Activated naive CD4-positive, alpha-beta T cell treated with anti-CD3 and anti-CD28 coated beads for 36 hours (primary cell): ENCODE results near the gene NCBP2L. TPM values are rescaled to one million over a fixed set of nuclear protein-coding genes. Genes with fewer than 3 reads are reported as not detected.
A peak's percentile ranks its signal among the peaks of the same experiment; 100 is the strongest.

Experiments
- CTCF ChIA-PET: fragments of 350-600 bp; sonication (Branson Sonifier 250); formaldehyde crosslinking; loops from one replicate; lab custom pipeline; 2021; ENCODE audit warnings: antibody characterized with exemption; lab: Charles Lee
- DNase-seq: peaks from one replicate; pipeline ENCODE4 v3.0.0-alpha.2; 2020
- H3K27ac Mint-ChIP-seq: one replicate; pipeline ENCODE4 v1.8.0; 2021; ENCODE audit warnings: mild to moderate bottlenecking, mixed read lengths
- H3K27me3 Mint-ChIP-seq: one replicate; pipeline ENCODE4 v1.8.0; 2021; ENCODE audit warnings: low read depth, mixed read lengths
- H3K36me3 Mint-ChIP-seq: one replicate; pipeline ENCODE4 v1.8.0; 2021; ENCODE audit warnings: low read depth, mixed read lengths
- H3K4me1 Mint-ChIP-seq: one replicate; pipeline ENCODE4 v1.8.0; 2021; ENCODE audit warnings: low read depth, mixed read lengths
- H3K4me3 Mint-ChIP-seq: one replicate; pipeline ENCODE4 v1.8.0; 2021; ENCODE audit warnings: mild to moderate bottlenecking, moderate library complexity, mixed read lengths
- H3K9me3 Mint-ChIP-seq: one replicate; pipeline ENCODE4 v1.8.0; 2021; ENCODE audit warnings: mixed read lengths
- intact Hi-C: fragments of 100-400 bp; cut with micrococcal nuclease; formaldehyde crosslinking; loops from one replicate; pipeline ENCODE4 v1.15.1; 2023
- total RNA-seq, 2 experiments: library from RNA; stranded (reverse); gene quantifications; one replicate each; pipeline ENCODE4 v1.2.3, GENCODE V29; 2021

Gene NCBP2L
- total RNA-seq, 2 experiments from 2014 or later: not detected

DNA sequence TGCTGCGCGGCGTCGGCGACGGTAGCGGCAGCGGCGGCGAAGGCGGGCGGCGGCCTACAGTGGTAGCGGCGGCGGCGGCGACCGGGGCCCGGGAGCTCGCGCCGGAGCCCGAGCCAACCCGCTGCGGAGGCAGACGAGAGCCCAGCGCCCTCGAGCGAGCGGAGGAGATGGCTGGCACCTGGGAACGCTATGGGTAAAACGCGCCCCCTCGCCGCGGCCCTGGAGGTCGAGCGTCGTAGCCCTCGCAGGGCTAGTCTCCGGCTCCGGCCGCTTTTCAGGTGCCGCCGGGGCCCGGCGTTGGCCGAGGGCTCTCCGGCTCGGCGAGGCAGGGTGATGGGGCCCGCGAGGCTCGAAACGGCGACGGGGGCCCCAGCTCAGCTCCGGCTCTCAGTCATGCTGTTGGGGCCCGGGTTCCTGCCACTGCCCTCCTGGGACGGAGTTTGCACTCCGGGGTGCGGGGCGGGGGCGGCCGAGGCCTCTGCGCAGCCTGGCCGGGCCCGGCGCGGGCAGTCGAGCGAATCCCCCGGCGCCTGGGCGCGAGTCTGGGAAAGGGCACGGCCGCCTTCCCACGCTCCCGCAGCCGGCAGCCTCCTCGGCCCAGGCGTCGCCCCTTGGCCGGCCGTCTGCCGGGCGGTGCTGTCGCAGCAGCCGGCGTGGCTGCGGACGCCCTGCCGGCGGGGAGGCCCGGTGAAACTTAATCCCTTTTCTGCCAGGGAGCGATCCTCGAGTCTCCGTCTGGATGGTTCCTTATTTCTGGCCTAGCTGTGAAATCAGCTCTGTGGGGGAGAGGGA is 48.9 kb downstream of the NCBP2L start:
- CTCF ChIA-PET: interaction anchor here (1.0 kb wide), 1 partner anchor 172 kb away, joined by 3 read pairs; no protein-coding TSS in a partner anchor
- Mint-ChIP-seq H3K9me3 (no peaks in the 10 kb centered on the region), H3K27me3 (no peaks in the 10 kb centered on the region), H3K27ac (peak overlapping the region; percentile 73), H3K4me3 (peak overlapping the region; percentile 77), H3K36me3 (no peaks in the 10 kb centered on the region), H3K4me1 (peaks cover 53% of the 10 kb centered on the region)
- DNase-seq: peak; percentile 14
- intact Hi-C loops: loop anchor here (1.0 to 10.0 kb wide), 9 partner anchors 23 to 1342 kb away; partner anchors contain the start of genes ATG4A, NCBP2L and PSMD10

DNA sequence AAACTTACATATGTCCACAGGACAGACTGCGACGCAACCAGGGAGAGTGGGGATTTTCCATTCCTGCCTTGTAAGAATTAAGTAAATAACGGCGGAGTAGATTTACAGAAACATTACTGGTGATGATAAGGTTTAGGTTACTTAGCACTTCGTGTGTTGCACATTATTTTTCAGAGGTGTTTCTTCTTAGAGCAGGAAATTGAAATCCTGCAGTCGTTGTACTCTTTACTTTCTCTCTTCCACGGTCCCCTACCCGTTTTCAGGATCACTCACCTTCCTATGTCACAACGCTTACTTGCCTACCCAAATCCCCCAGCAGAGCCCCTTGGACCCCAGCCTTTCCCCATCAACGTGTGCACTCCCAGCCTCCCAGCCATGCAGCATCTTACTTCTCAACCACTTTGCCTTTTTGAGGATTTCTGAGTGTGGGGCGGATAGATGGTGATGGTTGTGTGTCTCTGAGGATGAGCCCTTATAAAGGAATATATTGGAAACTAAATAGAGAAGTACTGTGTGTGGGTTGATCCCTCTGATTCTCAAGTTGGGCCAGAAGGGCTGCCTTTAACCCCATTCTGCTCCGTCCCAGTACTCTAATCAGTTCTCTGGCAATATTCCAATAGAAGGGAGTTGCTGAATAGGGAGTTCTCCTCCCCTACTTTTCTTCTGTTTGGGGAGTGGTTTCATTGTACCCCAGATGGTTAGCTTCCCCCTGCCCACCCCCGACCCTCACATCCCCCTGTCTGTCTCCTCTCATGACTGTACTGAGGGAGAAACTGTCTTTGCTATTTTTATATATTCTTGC is 49.7 kb downstream of the NCBP2L start:
- CTCF ChIA-PET: no interaction called here
- intact Hi-C loops: loop anchor here (1.0 to 10.0 kb wide), 8 partner anchors 50 to 1342 kb away; partner anchors contain the start of genes ATG4A, NCBP2L and PSMD10

DNA sequence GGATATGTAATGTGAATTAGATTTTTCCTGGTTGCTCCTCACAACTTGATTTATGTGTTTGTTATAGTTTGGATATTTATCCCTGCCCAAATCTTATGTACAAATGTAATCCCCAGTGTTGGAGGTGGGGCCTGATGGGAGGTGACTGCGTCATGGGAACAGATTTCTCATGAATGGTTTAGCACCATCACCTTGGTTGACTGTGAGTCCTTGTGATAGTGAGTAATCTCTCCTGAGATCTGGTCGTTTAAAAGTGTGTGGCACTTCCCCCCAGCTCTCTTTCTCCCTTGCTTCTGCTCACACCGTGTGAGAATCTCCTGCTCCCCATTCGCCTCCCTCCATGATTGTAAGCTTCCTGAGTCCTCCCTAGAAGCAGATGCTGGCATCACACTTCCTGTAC is 50.3 kb downstream of the NCBP2L start:
- peak overlapping the region; percentile 73 for H3K27ac Mint-ChIP-seq
- H3K4me3 Mint-ChIP-seq: peak overlapping the region; percentile 77
- CTCF ChIA-PET: no interaction called here
- peak; percentile 36 for DNase-seq
- no peaks in the 10 kb centered on the region for H3K9me3 Mint-ChIP-seq
- no peaks in the 10 kb centered on the region for H3K36me3 Mint-ChIP-seq
- no peaks in the 10 kb centered on the region for H3K27me3 Mint-ChIP-seq
- intact Hi-C loops: loop anchor here (1.0 to 10.0 kb wide), 9 partner anchors 17 to 1343 kb away; partner anchors contain the start of genes ATG4A, NCBP2L and PSMD10
- H3K4me1 Mint-ChIP-seq: peaks cover 53% of the 10 kb centered on the region

More for the DNA sequence above, 49.7 kb downstream of the NCBP2L start:
- peaks cover 53% of the 10 kb centered on the region for H3K4me1 Mint-ChIP-seq
- H3K27me3 Mint-ChIP-seq: no peaks in the 10 kb centered on the region
- no peaks in the 10 kb centered on the region for H3K9me3 Mint-ChIP-seq
- H3K4me3 Mint-ChIP-seq: peak overlapping the region; percentile 77
- H3K27ac Mint-ChIP-seq: peak overlapping the region; percentile 73
- DNase-seq: peak; percentile 10
- no peaks in the 10 kb centered on the region for H3K36me3 Mint-ChIP-seq

DNA sequence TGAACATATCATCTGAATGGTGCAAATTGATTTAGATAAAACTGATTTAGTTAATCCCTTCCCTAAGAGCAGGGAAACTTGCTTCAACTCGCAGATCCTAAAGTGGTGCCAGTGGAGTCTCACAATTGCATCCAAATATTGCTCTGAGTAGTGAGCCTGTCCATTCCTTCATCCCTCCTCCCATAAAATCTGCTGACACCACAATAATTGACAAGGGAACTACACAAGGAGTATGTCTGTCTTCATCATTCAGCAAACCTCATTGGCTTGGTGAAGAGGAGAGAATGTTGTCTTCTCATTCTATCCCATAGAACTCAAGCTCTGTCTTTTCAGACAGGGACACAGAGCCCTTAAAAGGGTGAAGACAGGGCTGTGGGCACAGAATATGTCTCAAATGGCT is 52.3 kb downstream of the NCBP2L start:
- intact Hi-C loops: loop anchor here (5.0 to 10.0 kb wide), 4 partner anchors 192 to 1345 kb away; partner anchors contain the start of genes ATG4A and PSMD10
- Mint-ChIP-seq H3K9me3 (no peaks in the 10 kb centered on the region), H3K27ac (no peak overlapping the region), H3K4me1 (peaks cover 45% of the 10 kb centered on the region), H3K36me3 (no peaks in the 10 kb centered on the region), H3K4me3 (no peak overlapping the region), H3K27me3 (no peaks in the 10 kb centered on the region)
- DNase-seq: no peak
- CTCF ChIA-PET: no interaction called here

DNA sequence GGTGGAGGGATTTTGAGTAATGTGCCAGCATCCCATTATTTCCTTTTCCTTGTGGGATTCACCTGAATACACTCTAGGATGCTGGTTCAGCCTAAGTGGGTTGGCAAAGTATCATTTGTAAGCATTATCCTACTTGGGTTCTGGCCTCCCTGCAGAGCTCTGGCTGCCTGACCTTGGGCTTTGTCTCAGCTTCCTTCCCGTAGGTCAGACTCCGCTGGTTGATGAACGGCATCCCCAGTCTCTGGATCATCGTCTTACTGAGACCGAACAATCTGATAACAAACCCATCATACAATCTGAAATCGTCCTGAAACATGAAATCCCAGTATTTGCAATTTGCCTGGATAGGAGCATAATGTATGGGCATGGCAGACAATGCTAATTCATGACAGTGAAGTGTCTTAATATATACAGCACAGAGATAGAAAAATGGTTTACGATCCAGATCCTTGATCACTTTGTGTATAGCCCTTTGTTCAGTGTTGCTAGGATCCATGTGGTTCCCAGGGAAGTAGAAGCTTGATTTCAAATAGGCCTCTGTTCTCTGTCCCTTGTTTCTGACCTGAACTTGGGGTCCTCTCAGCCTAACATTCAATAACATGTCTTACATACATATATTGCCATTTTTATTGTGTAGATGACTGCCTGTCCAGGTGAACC is 53.7 kb downstream of the NCBP2L start:
- intact Hi-C loops: no loop called here
- Mint-ChIP-seq H3K4me3 (no peak overlapping the region), H3K27me3 (no peaks in the 10 kb centered on the region), H3K4me1 (peaks cover 37% of the 10 kb centered on the region), H3K36me3 (no peaks in the 10 kb centered on the region), H3K9me3 (no peaks in the 10 kb centered on the region), H3K27ac (no peak overlapping the region)
- DNase-seq: no peak
- CTCF ChIA-PET: interaction anchor here (0.7 kb wide), 1 partner anchor 158 kb away, joined by 3 read pairs; no protein-coding TSS in a partner anchor

DNA sequence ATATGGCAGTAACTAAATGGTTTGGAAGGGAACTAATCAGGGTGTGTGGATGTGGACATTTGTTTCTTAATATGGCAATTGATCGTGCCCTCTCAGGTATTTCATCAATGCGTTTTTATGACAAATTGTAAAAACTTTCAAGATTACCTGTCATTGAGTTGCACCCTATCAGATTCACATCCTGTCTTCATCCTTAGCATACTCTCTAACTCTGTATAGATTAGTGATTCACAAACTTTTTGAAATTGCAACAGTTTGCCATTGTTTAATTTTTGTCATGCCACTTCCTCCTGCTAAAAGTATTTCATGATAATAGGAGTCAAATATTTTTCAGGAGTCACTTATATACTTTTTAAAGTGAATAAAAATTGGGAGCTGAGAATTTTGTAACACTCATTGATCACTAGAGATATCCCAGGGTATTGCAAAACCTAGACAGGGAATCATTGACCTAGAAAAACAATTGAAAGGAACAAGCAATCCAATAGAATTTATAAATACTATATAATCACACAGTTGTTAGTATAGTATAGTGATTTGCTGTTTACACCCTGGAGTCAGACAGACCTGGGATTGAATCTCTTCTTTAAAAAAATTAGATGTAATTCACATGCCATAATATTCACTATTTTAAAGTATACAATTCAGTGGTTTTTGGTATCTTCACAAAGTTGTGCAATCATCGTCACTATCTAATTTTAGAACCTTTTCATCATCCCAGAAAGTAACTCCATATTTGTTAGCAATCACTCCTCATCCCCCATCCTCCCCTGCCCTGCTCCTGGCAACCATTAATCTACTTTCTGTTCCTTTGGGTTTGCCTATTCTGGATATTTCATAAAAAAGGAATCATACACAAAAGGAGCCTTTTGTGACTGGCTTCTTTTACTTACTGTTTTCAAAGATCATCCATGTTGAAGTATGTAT is 57.0 kb downstream of the NCBP2L start:
- Mint-ChIP-seq H3K4me3 (no peak overlapping the region), H3K9me3 (no peaks in the 10 kb centered on the region), H3K36me3 (no peaks in the 10 kb centered on the region), H3K27ac (no peak overlapping the region), H3K4me1 (peaks cover 29% of the 10 kb centered on the region), H3K27me3 (no peaks in the 10 kb centered on the region)
- CTCF ChIA-PET: no interaction called here
- no peak for DNase-seq
- intact Hi-C loops: no loop called here

DNA sequence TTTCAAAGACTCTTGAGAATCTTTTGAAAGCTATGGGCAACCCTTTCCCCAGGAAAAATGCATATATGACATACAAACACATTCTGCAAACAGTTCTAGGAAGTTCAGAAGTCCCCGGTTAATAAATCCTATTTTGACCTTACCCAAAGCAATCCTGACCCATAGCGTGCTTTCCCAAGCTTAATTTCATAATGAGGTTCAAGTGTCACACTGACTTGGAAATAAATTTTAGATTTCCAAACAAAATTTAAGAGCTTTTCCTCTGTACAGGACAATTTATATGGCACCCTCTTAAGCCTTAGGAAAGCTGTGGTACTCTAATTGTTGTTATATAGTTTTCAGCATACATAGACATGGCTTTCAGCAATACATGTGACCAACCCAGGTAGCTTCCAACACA is 59.4 kb downstream of the NCBP2L start:
- H3K27me3 Mint-ChIP-seq: no peaks in the 10 kb centered on the region
- H3K36me3 Mint-ChIP-seq: peaks cover 8% of the 10 kb centered on the region
- CTCF ChIA-PET: no interaction called here
- no peak overlapping the region for H3K4me3 Mint-ChIP-seq
- peaks cover 18% of the 10 kb centered on the region for H3K4me1 Mint-ChIP-seq
- intact Hi-C loops: no loop called here
- DNase-seq: no peak
- no peaks in the 10 kb centered on the region for H3K9me3 Mint-ChIP-seq
- H3K27ac Mint-ChIP-seq: no peak overlapping the region

DNA sequence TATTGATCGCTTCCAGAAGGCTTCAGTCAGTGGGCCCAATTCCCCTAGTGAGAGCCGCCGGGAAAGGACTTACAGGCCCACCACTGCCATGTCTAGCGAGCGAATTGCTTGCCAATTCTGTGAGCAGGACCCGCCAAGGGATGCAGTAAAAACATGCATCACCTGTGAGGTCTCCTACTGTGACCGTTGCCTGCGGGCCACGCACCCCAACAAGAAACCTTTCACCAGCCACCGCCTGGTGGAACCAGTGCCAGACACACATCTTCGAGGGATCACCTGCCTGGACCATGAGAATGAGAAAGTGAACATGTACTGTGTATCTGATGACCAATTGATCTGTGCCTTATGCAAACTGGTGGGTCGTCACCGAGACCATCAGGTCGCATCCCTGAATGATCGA is 63.4 kb downstream of the NCBP2L start:
- Mint-ChIP-seq H3K27me3 (no peaks in the 10 kb centered on the region), H3K27ac (no peak overlapping the region), H3K36me3 (peaks cover 8% of the 10 kb centered on the region), H3K4me1 (peaks cover 20% of the 10 kb centered on the region), H3K9me3 (no peaks in the 10 kb centered on the region), H3K4me3 (no peak overlapping the region)
- intact Hi-C loops: no loop called here
- DNase-seq: no peak
- CTCF ChIA-PET: no interaction called here

DNA sequence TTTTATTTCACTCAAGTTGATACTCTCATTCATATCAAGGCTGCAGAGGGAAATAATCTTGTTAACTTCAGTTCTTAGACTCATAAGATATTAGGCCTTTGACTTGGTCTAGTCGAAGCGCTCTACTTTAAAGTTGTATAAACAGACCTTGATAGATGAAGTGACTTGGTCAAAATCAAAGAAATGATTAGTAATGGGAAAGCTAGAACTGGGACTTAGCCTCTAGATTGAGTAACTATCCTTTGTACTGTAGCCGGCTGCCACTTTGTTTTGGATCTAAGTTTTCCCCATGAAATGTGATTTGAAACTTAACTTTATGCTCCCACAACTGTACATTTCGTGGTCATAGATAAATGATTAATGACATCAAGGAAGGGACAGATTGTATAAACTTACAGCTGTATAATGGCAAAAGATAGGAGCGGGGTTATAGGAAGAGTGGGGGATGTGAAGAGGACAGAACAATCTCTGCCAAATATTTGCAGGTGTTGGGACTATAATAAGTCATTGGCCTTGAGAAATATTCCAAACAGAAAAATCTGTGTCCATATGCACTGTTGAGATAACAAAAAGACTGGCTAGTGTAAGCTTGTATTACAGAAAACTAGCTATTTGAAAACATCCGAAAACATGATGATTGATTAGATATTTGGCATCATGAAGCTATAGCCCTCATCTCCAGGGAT is 65.3 kb downstream of the NCBP2L start:
- intact Hi-C loops: no loop called here
- peaks cover 8% of the 10 kb centered on the region for H3K36me3 Mint-ChIP-seq
- H3K4me3 Mint-ChIP-seq: no peak overlapping the region
- H3K27me3 Mint-ChIP-seq: no peaks in the 10 kb centered on the region
- no peaks in the 10 kb centered on the region for H3K9me3 Mint-ChIP-seq
- DNase-seq: no peak
- H3K4me1 Mint-ChIP-seq: peaks cover 15% of the 10 kb centered on the region
- H3K27ac Mint-ChIP-seq: no peak overlapping the region
- CTCF ChIA-PET: interaction anchor here (0.7 kb wide), 1 partner anchor 10 kb away, joined by 5 read pairs; no protein-coding TSS in a partner anchor
